Measurements from ENCODE around the gene SPINT3. TPM values are rescaled to one million over a fixed set of nuclear protein-coding genes. Genes with fewer than 3 reads are reported as not detected.

Gene SPINT3
- polyA plus RNA-seq, 1 experiment: not detected

DNA sequence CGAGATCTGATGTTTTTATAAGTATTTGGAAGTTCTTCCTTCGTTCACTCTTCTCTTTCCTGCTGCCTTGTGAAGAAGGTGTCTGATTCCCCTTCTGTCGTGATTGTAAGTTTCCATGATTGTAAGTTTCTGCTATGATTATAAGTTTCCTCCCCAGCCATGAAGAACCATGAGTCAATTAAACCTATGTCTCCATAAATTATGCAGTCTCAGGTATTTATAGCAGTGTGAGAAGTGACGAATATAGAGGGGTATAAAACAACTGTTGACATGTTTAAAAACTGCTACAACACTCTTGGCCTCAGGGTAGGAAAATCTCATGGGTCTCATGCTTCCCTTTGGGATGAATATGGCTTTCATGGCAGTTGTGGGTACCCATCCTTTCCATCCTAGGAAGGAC, 51.7 kb downstream of the SPINT3 start:
- TF ChIP-seq, protein P1, sequence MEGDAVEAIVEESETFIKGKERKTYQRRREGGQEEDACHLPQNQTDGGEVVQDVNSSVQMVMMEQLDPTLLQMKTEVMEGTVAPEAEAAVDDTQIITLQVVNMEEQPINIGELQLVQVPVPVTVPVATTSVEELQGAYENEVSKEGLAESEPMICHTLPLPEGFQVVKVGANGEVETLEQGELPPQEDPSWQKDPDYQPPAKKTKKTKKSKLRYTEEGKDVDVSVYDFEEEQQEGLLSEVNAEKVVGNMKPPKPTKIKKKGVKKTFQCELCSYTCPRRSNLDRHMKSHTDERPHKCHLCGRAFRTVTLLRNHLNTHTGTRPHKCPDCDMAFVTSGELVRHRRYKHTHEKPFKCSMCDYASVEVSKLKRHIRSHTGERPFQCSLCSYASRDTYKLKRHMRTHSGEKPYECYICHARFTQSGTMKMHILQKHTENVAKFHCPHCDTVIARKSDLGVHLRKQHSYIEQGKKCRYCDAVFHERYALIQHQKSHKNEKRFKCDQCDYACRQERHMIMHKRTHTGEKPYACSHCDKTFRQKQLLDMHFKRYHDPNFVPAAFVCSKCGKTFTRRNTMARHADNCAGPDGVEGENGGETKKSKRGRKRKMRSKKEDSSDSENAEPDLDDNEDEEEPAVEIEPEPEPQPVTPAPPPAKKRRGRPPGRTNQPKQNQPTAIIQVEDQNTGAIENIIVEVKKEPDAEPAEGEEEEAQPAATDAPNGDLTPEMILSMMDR (IDR thresholded peaks at IDR 0.05; ENCODE audit: insufficient read depth, low read depth, low read length): no peak
- H3K36me3 ChIP-seq (ENCODE audit: control insufficient read depth, insufficient read depth, low read length): no peaks in the 10 kb centered on the region
- no peak for DNase-seq (ENCODE audit: low read depth)
- H3K27me3 ChIP-seq (ENCODE audit: control insufficient read depth, insufficient read depth, low read length): peaks cover 21% of the 10 kb centered on the region
- H3K4me3 ChIP-seq (ENCODE audit: low read depth, low read length): no peak overlapping the region
- CTCF ChIA-PET: interaction anchor here (1.4 kb wide), 1 partner anchor 11 kb away, joined by 3 read pairs; no protein-coding TSS in a partner anchor
- POLR2A ChIA-PET: no interaction called here

DNA sequence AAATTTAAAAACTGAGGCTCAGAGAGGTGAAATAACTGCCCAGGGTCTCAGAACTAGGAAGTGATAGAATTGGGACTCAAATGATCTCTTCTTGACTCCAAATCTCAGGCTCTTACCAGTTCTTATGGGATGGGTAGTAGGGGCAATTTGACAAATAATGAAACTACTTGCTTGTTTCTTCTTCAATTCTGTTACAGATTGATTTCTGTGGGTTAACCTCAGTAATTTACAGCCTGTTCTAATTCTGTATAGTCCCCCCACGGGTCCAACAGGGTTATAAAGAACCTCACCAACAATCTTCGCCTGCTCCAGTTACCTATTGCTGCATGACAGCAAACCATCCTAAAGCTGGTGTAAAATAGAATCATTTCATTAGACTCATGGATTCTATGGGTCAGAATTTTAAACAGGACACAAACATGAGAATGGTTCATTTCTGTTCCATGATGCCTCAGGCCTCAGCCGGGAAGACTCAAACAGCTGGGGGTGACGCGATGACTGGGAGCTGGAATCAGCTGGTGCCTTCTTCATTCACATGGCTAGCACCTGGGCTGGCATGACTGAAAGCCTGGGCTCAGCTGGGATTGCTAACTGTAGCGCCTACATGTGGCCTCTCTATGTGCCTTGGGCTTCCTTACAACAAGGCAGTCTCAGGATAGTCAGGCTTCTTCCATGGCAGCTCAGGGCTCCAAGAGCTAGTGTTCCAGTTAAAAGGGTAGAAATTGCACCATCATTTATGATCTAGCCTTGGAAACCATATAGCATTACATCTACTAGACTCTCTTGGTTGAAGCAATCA, 52.5 kb downstream of the SPINT3 start:
- TF ChIP-seq, protein P1 (IDR thresholded peaks at IDR 0.05; ENCODE audit: insufficient read depth, low read depth, low read length): no peak
- Histone ChIP-seq H3K4me3 (ENCODE audit: low read depth, low read length) (no peak overlapping the region), H3K36me3 (ENCODE audit: control insufficient read depth, insufficient read depth, low read length) (no peaks in the 10 kb centered on the region), H3K27me3 (ENCODE audit: control insufficient read depth, insufficient read depth, low read length) (peaks cover 16% of the 10 kb centered on the region)
- DNase-seq (ENCODE audit: low read depth): no peak
- ChIA-PET POLR2A (no interaction called here), CTCF (interaction anchor here (0.8 to 1.6 kb wide), 4 partner anchors 10 to 26 kb away, joined by 3 read pairs; no protein-coding TSS in a partner anchor)

Small RNAs within 50 kb of the gene (small RNA-seq; reads per million reads assigned to genes)
- gene AL031663.1 (ENCODE audit: insufficient read length, low read depth, low replicate concordance): not detected
- not detected for gene HSPD1P21 (ENCODE audit: insufficient read length, low read depth, low replicate concordance)
- gene RNA5SP485 (ENCODE audit: insufficient read length, low read depth, low replicate concordance): not detected

Other genes starting within 250 kb of the SPINT3 start
- not detected in 2 replicates for gene RBPJL, start 208.8 kb downstream of the SPINT3 start, polyA plus RNA-seq (2011; rRNA removed)
- 0.05 and 0.06 TPM in 2 replicates for gene MATN4, start 207.3 kb downstream of the SPINT3 start, polyA plus RNA-seq (2011; rRNA removed)
- gene SDC4, start 167.2 kb downstream of the SPINT3 start, polyA plus RNA-seq (2011; rRNA removed): 147 and 153 TPM in 2 replicates
- 38.8 and 71.4 TPM in 2 replicates for gene SYS1, start 152.5 kb downstream of the SPINT3 start, polyA plus RNA-seq (2011; rRNA removed)
- not detected in 2 replicates for gene TP53TG5, start 137.3 kb downstream of the SPINT3 start, polyA plus RNA-seq (2011; rRNA removed)
- gene DBNDD2, start 107.3 kb downstream of the SPINT3 start, polyA plus RNA-seq (2011; rRNA removed): 69.4 and 77.0 TPM in 2 replicates
- 135 and 236 TPM in 2 replicates for gene PIGT, start 99.5 kb downstream of the SPINT3 start, polyA plus RNA-seq (2011; rRNA removed)
- not detected in 2 replicates for gene WFDC2, start 45.9 kb downstream of the SPINT3 start, polyA plus RNA-seq (2011; rRNA removed)
- not detected in 2 replicates for gene WFDC6, start 23.9 kb upstream of the SPINT3 start, polyA plus RNA-seq (2011; rRNA removed)
- not detected in 2 replicates for gene EPPIN, start 31.8 kb upstream of the SPINT3 start, polyA plus RNA-seq (2011; rRNA removed)
- not detected in 2 replicates for gene WFDC8, start 63.7 kb upstream of the SPINT3 start, polyA plus RNA-seq (2011; rRNA removed)
- gene WFDC10A, start 114.1 kb upstream of the SPINT3 start, polyA plus RNA-seq (2011; rRNA removed): not detected in 2 replicates
- not detected in 2 replicates for gene WFDC9, start 115.7 kb upstream of the SPINT3 start, polyA plus RNA-seq (2011; rRNA removed)
- not detected in 2 replicates for gene WFDC11, start 154.6 kb upstream of the SPINT3 start, polyA plus RNA-seq (2011; rRNA removed)
- not detected in 2 replicates for gene WFDC13, start 186.4 kb upstream of the SPINT3 start, polyA plus RNA-seq (2011; rRNA removed)
- gene WFDC10B, start 189.4 kb upstream of the SPINT3 start, polyA plus RNA-seq (2011; rRNA removed): not detected in 2 replicates
- not detected in 2 replicates for gene SPINT4, start 206.7 kb upstream of the SPINT3 start, polyA plus RNA-seq (2011; rRNA removed)

Measured in BJ (cell line).